Transverse colon (tissue), 4 donors: ENCODE results near the gene CRHR2. TPM values are rescaled to one million over a fixed set of nuclear protein-coding genes. Genes with fewer than 3 reads are reported as not detected.
A peak's percentile ranks its signal among the peaks of the same experiment; 100 is the strongest.

Source experiments
- DNase-seq: peaks from one replicate; pipeline ENCODE4 v3.0.0-alpha.2; 2019
- H3K27ac ChIP-seq, 4 donors: fragments of 200-600 bp; sonication (generic); 2 replicates each; pipeline ENCODE4 v1.5.1; 2016 to 2018; ENCODE audit warnings: inconsistent platforms in 4 of 4
- H3K27me3 ChIP-seq: fragments of 200-600 bp; sonication (generic); 2 replicates; pipeline ENCODE4 v1.5.1; 2017; ENCODE audit warnings: inconsistent platforms
- H3K36me3 ChIP-seq, 4 donors: fragments of 200-600 bp; sonication (generic); 2 replicates each; pipeline ENCODE4 v1.5.1; 2017 to 2019; ENCODE audit warnings: inconsistent platforms in 4 of 4
- H3K4me1 ChIP-seq, 4 donors: fragments of 200-600 bp; sonication (generic); 2 replicates each; pipeline ENCODE4 v1.5.1; 2017 to 2020; ENCODE audit warnings: inconsistent platforms in 4 of 4
- H3K4me3 ChIP-seq, 4 donors: fragments of 200-600 bp; sonication (generic); 1 replicate in 1 of 4; 2 replicates in 3 of 4; pipeline versions ENCODE4 v1.5.1 to v1.6.1; 2017 to 2019; ENCODE audit warnings: inconsistent platforms in 4 of 4
- H3K9me3 ChIP-seq, 2 donors: fragments of 200-600 bp; sonication (generic); 2 replicates each; pipeline ENCODE4 v1.5.1; 2017 to 2019; ENCODE audit warnings: inconsistent platforms in 2 of 2
- CTCF ChIP-seq, 5 experiments: fragments of 200-600 bp in 3 of 5; fragments of 450-650 bp in 2 of 5; sonication (generic) in 3 of 5; IDR thresholded peaks; 1 replicate in 2 of 5; 2 replicates in 3 of 5; pipeline ENCODE4 v1.5.1; 2016 to 2017; ENCODE audit warnings: antibody characterized with exemption in 5 of 5, inconsistent platforms in 3 of 5, mild to moderate bottlenecking in 2 of 5, moderate library complexity in 1 of 5
- EP300 ChIP-seq: sonication (generic); formaldehyde crosslinking; IDR thresholded peaks from one replicate; pipeline ENCODE4 v1.6.1; 2017; ENCODE audit warnings: antibody characterized with exemption, low read depth
- POLR2A ChIP-seq: fragments of 450-650 bp; IDR thresholded peaks from one replicate; pipeline ENCODE4 v1.6.1; 2016; ENCODE audit warnings: antibody characterized with exemption, mild to moderate bottlenecking, moderate library complexity
- POLR2AphosphoS5 ChIP-seq, 3 donors: sonication (generic); formaldehyde crosslinking; IDR thresholded peaks; one replicate each; pipeline ENCODE4 v1.6.1; 2016; ENCODE audit warnings: antibody characterized with exemption in 3 of 3
- WGBS, 2 donors: methylation state at CpG; one replicate each; pipeline ENCODE4 v1.1.5; 2018; ENCODE audit warnings: low coverage in 1 of 2; 5-methylcytosine and 5-hydroxymethylcytosine counted together
- in situ Hi-C, 4 donors: fragments of 200-750 bp; cut with MboI; loops; one replicate each; pipeline versions ENCODE4 v1.15.0 to v1.15.1; 2017; ENCODE audit warnings: low sequenced_read_pairs in 3 of 4, low pct_ligation_motif_present in 1 of 4, low pct_unique_long_range_greater_than_20kb in 1 of 4
- intact Hi-C: fragments of 100-400 bp; cut with DNase I; formaldehyde crosslinking; loops from one replicate; pipeline ENCODE4 v1.15.1; 2023; ENCODE audit warnings: low total_unique reads
- total RNA-seq, 4 donors: library from RNA; depleted of rRNA; stranded (reverse); fragments of >200 nt; gene quantifications; one replicate each; pipeline ENCODE4 v1.1.0, GENCODE V29; 2016

Gene CRHR2
- total RNA-seq, 4 donors from 2014 or later = not detected

- no peaks in the 10 kb centered on the region for H3K36me3 ChIP-seq
- peaks cover 0 to 24% (median 8%) of the 10 kb centered on the region in 4 donors for H3K4me1 ChIP-seq
- in situ Hi-C loops = no loop called here
- no peak for DNase-seq
- H3K9me3 ChIP-seq = no peaks in the 10 kb centered on the region
- no peak overlapping the region for H3K4me3 ChIP-seq
- WGBS, 2 donors = 66% methylated on average over 4 of the region's 4 CpGs; no CpG with 5 or more reads in 1 of the 2 donors
- H3K27ac ChIP-seq = no peak overlapping the region
- TF ChIP-seq EP300 (no peak), POLR2AphosphoS5 (IDR thresholded peaks at IDR 0.05) (no peak), CTCF (IDR thresholded peaks at IDR 0.05) (no peak), POLR2A (no peak)
- H3K27me3 ChIP-seq = no peaks in the 10 kb centered on the region
- intact Hi-C loops = no loop called here
Observed at GRCh38 chr7:30692882-30693281, 10.6 kb upstream of the CRHR2 start.

DNA sequence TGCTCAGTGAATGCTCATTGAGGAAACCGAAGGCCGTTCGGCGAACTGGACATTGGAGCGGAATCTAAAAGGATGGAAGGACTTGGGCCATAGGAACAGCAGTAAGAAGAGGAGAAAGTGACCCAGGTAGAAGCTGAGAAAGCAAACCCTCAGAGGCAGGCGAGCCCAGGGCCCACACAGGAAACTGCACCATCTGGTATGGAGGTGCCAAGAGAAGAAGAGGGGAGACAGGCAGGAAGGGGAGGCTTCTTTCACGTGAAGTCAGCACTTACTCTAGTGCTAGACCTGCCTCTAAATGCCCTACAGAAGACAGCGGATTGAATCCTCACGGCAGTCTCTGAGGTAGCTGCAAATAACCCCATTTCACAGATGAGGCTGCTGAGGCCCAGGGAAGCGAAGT lies 10.2 kb upstream of the CRHR2 start:
- Histone ChIP-seq H3K27me3 (no peaks in the 10 kb centered on the region), H3K9me3 (no peaks in the 10 kb centered on the region), H3K4me3 (no peak overlapping the region), H3K36me3 (no peaks in the 10 kb centered on the region), H3K4me1 (peaks cover 0 to 20% (median 4%) of the 10 kb centered on the region in 4 donors), H3K27ac (no peak overlapping the region)
- no peak for TF ChIP-seq POLR2AphosphoS5 (IDR thresholded peaks at IDR 0.05)
- no peak for TF ChIP-seq POLR2A
- TF ChIP-seq CTCF (IDR thresholded peaks at IDR 0.05) = no peak
- no peak for TF ChIP-seq EP300
- intact Hi-C loops (no loop called here), in situ Hi-C loops (no loop called here)
- DNase-seq = no peak
- 77% methylated on average over 10 of the region's 10 CpGs; no CpG with 5 or more reads in 1 of the 2 donors for WGBS, 2 donors

GRCh38 chr7:30690011-30690410 lies 7.8 kb upstream of the CRHR2 start:
- Histone ChIP-seq H3K27me3 (no peaks in the 10 kb centered on the region), H3K36me3 (no peaks in the 10 kb centered on the region), H3K9me3 (no peaks in the 10 kb centered on the region), H3K4me1 (peaks cover 0 to 11% (median 2%) of the 10 kb centered on the region in 4 donors), H3K4me3 (no peak overlapping the region), H3K27ac (no peak overlapping the region)
- TF ChIP-seq EP300 = no peak
- TF ChIP-seq POLR2A = no peak
- TF ChIP-seq POLR2AphosphoS5 (IDR thresholded peaks at IDR 0.05) = no peak
- no peak for TF ChIP-seq CTCF (IDR thresholded peaks at IDR 0.05)
- WGBS, 2 donors = 90 to 97% methylated on average over 5 to 7 of the region's 7 CpGs
- intact Hi-C loops (no loop called here), in situ Hi-C loops (no loop called here)
- DNase-seq = no peak

DNA sequence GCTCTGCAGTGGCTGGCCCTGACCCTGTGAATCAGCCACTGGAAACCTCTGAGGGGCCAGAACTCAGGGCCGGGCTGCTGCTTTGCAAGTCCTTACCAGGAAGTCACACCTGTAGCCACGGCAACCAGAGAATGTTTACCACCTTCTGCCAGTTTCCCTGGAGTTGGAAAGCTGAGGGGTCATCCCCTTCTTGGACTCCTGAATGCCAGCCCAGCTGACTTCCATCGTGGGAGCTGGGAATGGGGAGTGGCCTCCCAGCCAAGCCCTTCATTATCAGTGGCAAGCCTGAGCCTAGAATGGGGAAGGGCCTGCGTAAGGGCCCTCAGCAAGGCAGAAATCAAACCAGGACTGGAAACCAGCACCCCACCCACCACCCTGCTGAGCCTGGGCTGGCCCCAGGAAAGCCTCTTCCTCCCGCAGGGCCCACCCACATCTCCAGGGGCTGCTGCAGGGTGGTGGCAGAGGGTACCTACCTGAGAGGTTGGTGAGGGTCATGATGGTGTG lies 6.5 kb upstream of the CRHR2 start:
- Histone ChIP-seq H3K9me3 (no peaks in the 10 kb centered on the region), H3K27me3 (peaks cover 9% of the 10 kb centered on the region), H3K4me3 (no peak overlapping the region), H3K4me1 (no peaks in the 10 kb centered on the region), H3K36me3 (no peaks in the 10 kb centered on the region), H3K27ac (no peak overlapping the region)
- intact Hi-C loops (no loop called here), in situ Hi-C loops (no loop called here)
- WGBS, 2 donors = 56% methylated on average over 5 of the region's 5 CpGs; no CpG with 5 or more reads in 1 of the 2 donors
- TF ChIP-seq POLR2A = no peak
- no peak for TF ChIP-seq CTCF (IDR thresholded peaks at IDR 0.05)
- TF ChIP-seq EP300 = no peak
- TF ChIP-seq POLR2AphosphoS5 (IDR thresholded peaks at IDR 0.05) = no peak
- DNase-seq = peak; percentile 14
